ENCODE results near the gene SERTAD2. TPM values are rescaled to one million over a fixed set of nuclear protein-coding genes. Genes with fewer than 3 reads are reported as not detected.

Gene SERTAD2
- total RNA-seq, 1 donor from 2014 or later = 19.1 TPM

GRCh38 chr2:64607381-64608304 is 46.1 kb downstream of the SERTAD2 start:
- Histone ChIP-seq H3K4me1 (peaks cover 23% of the 10 kb centered on the region), H4K20me1 (ENCODE audit: low read depth) (no peaks in the 10 kb centered on the region), H3K79me2 (ENCODE audit: low read depth) (no peaks in the 10 kb centered on the region), H3F3A (ENCODE audit: low read depth) (peaks cover 28% of the 10 kb centered on the region), H3K36me3 (no peaks in the 10 kb centered on the region), H3K27me3 (no peaks in the 10 kb centered on the region), H3K9ac (no peak overlapping the region), H2AFZ (replicated peaks) (no peak overlapping the region), H3K4me2 (peak overlapping the region; percentile 2), H3K27ac (no peak overlapping the region), H3K9me3 (ENCODE audit: low read depth) (no peaks in the 10 kb centered on the region), H3K4me3 (no peak overlapping the region)
- H3K36me3 Mint-ChIP-seq = no peaks in the 10 kb centered on the region
- H3K9me3 Mint-ChIP-seq = peaks cover 10% of the 10 kb centered on the region
- peak overlapping the region; percentile 21 for H3K27ac Mint-ChIP-seq
- TF ChIP-seq EZH2phosphoT487 (IDR thresholded peaks at IDR 0.05) (no peak), EZH2 (IDR thresholded peaks at IDR 0.05) (no peak), CTCF (IDR thresholded peaks at IDR 0.05) (no peak)
- no peak for DNase-seq (ENCODE audit: low spot score)
- peaks cover 11% of the 10 kb centered on the region for H3K4me1 Mint-ChIP-seq
- peaks cover 19% of the 10 kb centered on the region for H3K27me3 Mint-ChIP-seq (ENCODE audit: insufficient read depth, low read depth)
- H3K4me3 Mint-ChIP-seq = no peak overlapping the region

- Histone ChIP-seq H3K36me3 (no peaks in the 10 kb centered on the region), H2AFZ (replicated peaks) (no peak overlapping the region), H3K27me3 (no peaks in the 10 kb centered on the region), H4K20me1 (ENCODE audit: low read depth) (no peaks in the 10 kb centered on the region), H3K9me3 (ENCODE audit: low read depth) (no peaks in the 10 kb centered on the region), H3F3A (ENCODE audit: low read depth) (peaks cover 28% of the 10 kb centered on the region), H3K9ac (no peak overlapping the region), H3K4me2 (peak overlapping the region; percentile 2), H3K4me3 (no peak overlapping the region), H3K79me2 (ENCODE audit: low read depth) (no peaks in the 10 kb centered on the region), H3K4me1 (peaks cover 23% of the 10 kb centered on the region), H3K27ac (no peak overlapping the region)
- Mint-ChIP-seq H3K36me3 (no peaks in the 10 kb centered on the region), H3K27me3 (ENCODE audit: insufficient read depth, low read depth) (peaks cover 25% of the 10 kb centered on the region), H3K4me3 (no peak overlapping the region), H3K4me1 (peaks cover 14% of the 10 kb centered on the region), H3K27ac (no peak overlapping the region), H3K9me3 (peaks cover 10% of the 10 kb centered on the region)
- peak; percentile 74 for DNase-seq (ENCODE audit: low spot score)
- TF ChIP-seq CTCF (IDR thresholded peaks at IDR 0.05) = no peak
- TF ChIP-seq EZH2phosphoT487 (IDR thresholded peaks at IDR 0.05) = no peak
- TF ChIP-seq EZH2 (IDR thresholded peaks at IDR 0.05) = no peak
Measured at GRCh38 chr2:64606479-64607363, 47.0 kb downstream of the SERTAD2 start.

GRCh38 chr2:64605991-64606478 is 47.7 kb downstream of the SERTAD2 start:
- Mint-ChIP-seq H3K4me3 (no peak overlapping the region), H3K4me1 (peaks cover 16% of the 10 kb centered on the region)

More at GRCh38 chr2:64605991-64606478, 47.7 kb downstream of the SERTAD2 start:
- H3K9ac ChIP-seq = no peak overlapping the region
- Mint-ChIP-seq H3K36me3 (no peaks in the 10 kb centered on the region), H3K27ac (no peak overlapping the region), H3K27me3 (ENCODE audit: insufficient read depth, low read depth) (peaks cover 21% of the 10 kb centered on the region), H3K9me3 (peaks cover 10% of the 10 kb centered on the region)
- H3F3A ChIP-seq (ENCODE audit: low read depth) = peaks cover 26% of the 10 kb centered on the region
- H3K79me2 ChIP-seq (ENCODE audit: low read depth) = no peaks in the 10 kb centered on the region
- no peak overlapping the region for H3K27ac ChIP-seq
- H2AFZ ChIP-seq (replicated peaks) = no peak overlapping the region
- no peak for TF ChIP-seq EZH2phosphoT487 (IDR thresholded peaks at IDR 0.05)
- no peak for TF ChIP-seq EZH2 (IDR thresholded peaks at IDR 0.05)
- TF ChIP-seq CTCF (IDR thresholded peaks at IDR 0.05) = no peak
- H3K4me2 ChIP-seq = no peak overlapping the region
- no peaks in the 10 kb centered on the region for H3K9me3 ChIP-seq (ENCODE audit: low read depth)
- H4K20me1 ChIP-seq (ENCODE audit: low read depth) = no peaks in the 10 kb centered on the region
- peaks cover 23% of the 10 kb centered on the region for H3K4me1 ChIP-seq
- no peaks in the 10 kb centered on the region for H3K36me3 ChIP-seq
- no peak overlapping the region for H3K4me3 ChIP-seq
- DNase-seq (ENCODE audit: low spot score) = no peak
- H3K27me3 ChIP-seq = no peaks in the 10 kb centered on the region

Measured in neural progenitor cell (in vitro differentiated cells).